Measurements from ENCODE around the gene CNTN4.

DNA sequence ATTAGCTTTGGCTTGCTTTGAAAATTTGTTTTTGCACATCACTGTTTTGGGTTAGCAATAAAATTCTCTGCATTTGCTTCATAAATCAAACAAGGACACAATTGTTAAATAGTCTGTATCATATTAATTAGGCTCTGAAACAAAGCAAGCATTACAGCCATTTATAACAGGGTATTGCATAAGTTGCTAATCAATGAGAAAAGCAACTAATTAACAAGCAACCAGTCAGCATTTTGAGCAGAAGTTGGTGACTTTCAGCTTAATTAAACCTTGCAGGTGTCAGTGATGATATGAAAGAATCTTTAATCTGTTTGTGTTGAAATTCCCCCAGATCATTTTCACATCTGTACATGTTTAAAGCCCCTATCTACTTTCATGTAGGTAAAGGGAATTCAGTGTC is 516.4 kb downstream of the CNTN4 start:
- TF ChIP-seq CTCF (IDR thresholded peaks at IDR 0.05; ENCODE audit: low read depth, low read length, missing input control) (no peak), TAF1 (conservative IDR thresholded peaks at IDR 0.05) (no peak), JUND (IDR thresholded peaks at IDR 0.05) (no peak), NR2F2 (IDR thresholded peaks at IDR 0.05) (no peak), SP1 (IDR thresholded peaks at IDR 0.05) (no peak), REST (IDR thresholded peaks at IDR 0.05) (no peak)
- TF ChIP-seq, protein P1, sequence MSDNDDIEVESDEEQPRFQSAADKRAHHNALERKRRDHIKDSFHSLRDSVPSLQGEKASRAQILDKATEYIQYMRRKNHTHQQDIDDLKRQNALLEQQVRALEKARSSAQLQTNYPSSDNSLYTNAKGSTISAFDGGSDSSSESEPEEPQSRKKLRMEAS (IDR thresholded peaks at IDR 0.05) = no peak

All from liver (tissue), 3 donors.